ENCODE results near the gene LRPAP1.

Gene LRPAP1

GRCh38 chr4:3501126-3501824, 30.9 kb downstream of the LRPAP1 start:
- DNase-seq (ENCODE audit: low read depth, low spot score), result no peak

- no peak for DNase-seq (ENCODE audit: low read depth, low spot score)
These were observed 31.6 kb downstream of the LRPAP1 start for GRCh38 chr4:3500634-3501101.

- no peak for DNase-seq (ENCODE audit: low read depth, low spot score)
These were observed 32.1 kb downstream of the LRPAP1 start for GRCh38 chr4:3500111-3500510.

GRCh38 chr4:3499710-3500109, 32.5 kb downstream of the LRPAP1 start:
- DNase-seq (ENCODE audit: low read depth, low spot score), result no peak

GRCh38 chr4:3498901-3499510, 33.2 kb downstream of the LRPAP1 start:
- no peak for DNase-seq (ENCODE audit: low read depth, low spot score)

GRCh38 chr4:3498407-3498806, 33.8 kb downstream of the LRPAP1 start:
- DNase-seq (ENCODE audit: low read depth, low spot score), result no peak

- no peak for DNase-seq (ENCODE audit: low read depth, low spot score)
These were observed 34.5 kb downstream of the LRPAP1 start for GRCh38 chr4:3497523-3498389.

- no peak for DNase-seq (ENCODE audit: low read depth, low spot score)
These were observed 35.1 kb downstream of the LRPAP1 start for GRCh38 chr4:3497095-3497494.

- DNase-seq (ENCODE audit: low read depth, low spot score), result no peak
These were observed 36.2 kb downstream of the LRPAP1 start for GRCh38 chr4:3496021-3496420.

- no peak for DNase-seq (ENCODE audit: low read depth, low spot score)
These were observed 36.8 kb downstream of the LRPAP1 start for GRCh38 chr4:3495204-3495975.

- no peak for DNase-seq (ENCODE audit: low read depth, low spot score)
These were observed 37.8 kb downstream of the LRPAP1 start for GRCh38 chr4:3494462-3494871.

- DNase-seq (ENCODE audit: low read depth, low spot score), result no peak
These were observed 38.3 kb downstream of the LRPAP1 start for GRCh38 chr4:3493720-3494461.

GRCh38 chr4:3492741-3493719, 39.2 kb downstream of the LRPAP1 start:
- no peak for DNase-seq (ENCODE audit: low read depth, low spot score)

- no peak for DNase-seq (ENCODE audit: low read depth, low spot score)
These were observed 40.4 kb downstream of the LRPAP1 start for GRCh38 chr4:3491681-3492405.

- no peak for DNase-seq (ENCODE audit: low read depth, low spot score)
These were observed 42.7 kb downstream of the LRPAP1 start for GRCh38 chr4:3489451-3489962.

GRCh38 chr4:3488820-3489219, 43.4 kb downstream of the LRPAP1 start:
- DNase-seq (ENCODE audit: low read depth, low spot score), result no peak

GRCh38 chr4:3487861-3488260, 44.4 kb downstream of the LRPAP1 start:
- no peak for DNase-seq (ENCODE audit: low read depth, low spot score)

Data from brain pericyte (primary cell).